Esophagus (tissue), 2 donors: ENCODE data around the gene SMC3. TPM values are rescaled to one million over a fixed set of nuclear protein-coding genes. Genes with fewer than 3 reads are reported as not detected.

Experiments used
- H3K27ac ChIP-seq, 2 donors: one replicate each; pipeline ENCODE4 v1.5.1; 2013; ENCODE audit warnings: low read depth in 2 of 2, mild to moderate bottlenecking in 2 of 2, inconsistent platforms in 1 of 2, low read length in 1 of 2, moderate library complexity in 1 of 2
- H3K27me3 ChIP-seq, 2 donors: one replicate each; pipeline ENCODE4 v1.6.1; 2013; ENCODE audit warnings: low read length in 2 of 2, control low read depth in 1 of 2, mild to moderate bottlenecking in 1 of 2; ENCODE audit not compliant: insufficient read depth in 2 of 2, control insufficient read depth in 1 of 2
- H3K36me3 ChIP-seq, 2 donors: one replicate each; pipeline ENCODE4 v1.6.1; 2013; ENCODE audit warnings: low read length in 1 of 2; ENCODE audit not compliant: control insufficient read depth in 2 of 2, insufficient read depth in 2 of 2
- H3K4me1 ChIP-seq, 2 donors: one replicate each; pipeline ENCODE4 v1.6.1; 2013; ENCODE audit warnings: low read length in 1 of 2; ENCODE audit not compliant: control insufficient read depth in 2 of 2, insufficient read depth in 2 of 2
- H3K4me3 ChIP-seq, 2 donors: one replicate each; pipeline ENCODE4 v1.5.1; 2013; ENCODE audit warnings: low read length in 2 of 2, mild to moderate bottlenecking in 2 of 2, low read depth in 1 of 2, moderate library complexity in 1 of 2
- H3K9me3 ChIP-seq, 2 donors: one replicate each; pipeline ENCODE4 v1.6.1; 2013; ENCODE audit warnings: mild to moderate bottlenecking in 2 of 2, low read depth in 1 of 2, low read length in 1 of 2, moderate library complexity in 1 of 2; ENCODE audit not compliant: control insufficient read depth in 2 of 2, insufficient read depth in 1 of 2
- WGBS, 2 donors: extraction: QIAGEN DNeasy Blood & Tissue Kit; methylation state at CpG; one replicate each; pipeline ENCODE4 v1.1.7; 2013; 5-methylcytosine and 5-hydroxymethylcytosine counted together
- polyA plus RNA-seq, 2 donors: library from polyadenylated mRNA; stranded (reverse); fragments of 200-250 nt; gene quantifications; one replicate each; pipeline ENCODE4 v1.2.3, GENCODE V29; 2013
- donor health status: healthy with polysubstance abuse.
- donor health status: Bipolar disorder and iron deficiency.

SMC3 gene
- polyA plus RNA-seq, 2 donors, result 11.3 to 18.0 TPM

GRCh38 chr10:110625951-110626855 is 58.7 kb downstream of the SMC3 start:
- Histone ChIP-seq H3K4me1 (no peaks in the 10 kb centered on the region), H3K9me3 (no peaks in the 10 kb centered on the region), H3K4me3 (no peak overlapping the region), H3K36me3 (no peaks in the 10 kb centered on the region), H3K27ac (no peak overlapping the region), H3K27me3 (no peaks in the 10 kb centered on the region)
- 79 to 82% methylated on average over 5 of the region's 5 CpGs for WGBS, 2 donors

- H3K4me3 ChIP-seq, result no peak overlapping the region
- no peaks in the 10 kb centered on the region for H3K9me3 ChIP-seq
- H3K27ac ChIP-seq, result no peak overlapping the region
- H3K4me1 ChIP-seq, result no peaks in the 10 kb centered on the region
- no peaks in the 10 kb centered on the region for H3K27me3 ChIP-seq
- H3K36me3 ChIP-seq, result no peaks in the 10 kb centered on the region
These were observed 60.7 kb downstream of the SMC3 start for GRCh38 chr10:110628161-110628560.

GRCh38 chr10:110629680-110630191 is 62.2 kb downstream of the SMC3 start:
- Histone ChIP-seq H3K27ac (no peak overlapping the region), H3K4me3 (no peak overlapping the region)
- WGBS, 2 donors, result 34 to 42% methylated on average over 3 of the region's 3 CpGs

DNA sequence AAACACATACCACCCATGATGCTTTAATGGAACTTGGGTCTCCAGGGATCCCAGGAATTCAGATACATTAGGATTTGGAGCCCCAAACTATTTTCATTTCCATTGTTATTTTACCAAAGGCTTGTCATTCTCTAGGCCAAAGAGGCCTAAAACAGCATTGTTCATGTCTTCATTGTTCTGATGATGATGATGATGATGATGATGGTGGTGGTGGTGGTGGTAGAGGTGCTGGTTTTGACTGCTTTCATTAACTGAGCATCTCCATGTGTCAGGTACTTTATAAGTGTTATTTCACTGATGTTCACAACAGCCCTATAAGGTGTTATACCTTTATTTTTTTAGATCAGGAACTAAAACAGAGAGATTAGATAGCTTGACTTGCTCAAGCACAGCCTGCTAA is 64.4 kb downstream of the SMC3 start:
- Histone ChIP-seq H3K4me3 (no peak overlapping the region), H3K9me3 (no peaks in the 10 kb centered on the region), H3K27ac (no peak overlapping the region), H3K27me3 (no peaks in the 10 kb centered on the region), H3K36me3 (no peaks in the 10 kb centered on the region), H3K4me1 (no peaks in the 10 kb centered on the region)

More at GRCh38 chr10:110629680-110630191, 62.2 kb downstream of the SMC3 start:
- H3K9me3 ChIP-seq, result no peaks in the 10 kb centered on the region
- no peaks in the 10 kb centered on the region for H3K27me3 ChIP-seq
- no peaks in the 10 kb centered on the region for H3K36me3 ChIP-seq
- no peaks in the 10 kb centered on the region for H3K4me1 ChIP-seq

- WGBS, 2 donors, result 73 to 89% methylated on average over 1 of the region's 1 CpG
- H3K27me3 ChIP-seq, result no peaks in the 10 kb centered on the region
- no peak overlapping the region for H3K4me3 ChIP-seq
- H3K36me3 ChIP-seq, result no peaks in the 10 kb centered on the region
- no peaks in the 10 kb centered on the region for H3K9me3 ChIP-seq
- H3K4me1 ChIP-seq, result no peaks in the 10 kb centered on the region
- H3K27ac ChIP-seq, result no peak overlapping the region
These were observed 65.2 kb downstream of the SMC3 start for GRCh38 chr10:110632591-110633215.

GRCh38 chr10:110634527-110635209 is 67.2 kb downstream of the SMC3 start:
- Histone ChIP-seq H3K4me3 (no peak overlapping the region), H3K36me3 (no peaks in the 10 kb centered on the region), H3K4me1 (no peaks in the 10 kb centered on the region), H3K27ac (no peak overlapping the region), H3K9me3 (no peaks in the 10 kb centered on the region), H3K27me3 (no peaks in the 10 kb centered on the region)
- WGBS, 2 donors, result 30 to 58% methylated on average over 9 of the region's 9 CpGs

DNA sequence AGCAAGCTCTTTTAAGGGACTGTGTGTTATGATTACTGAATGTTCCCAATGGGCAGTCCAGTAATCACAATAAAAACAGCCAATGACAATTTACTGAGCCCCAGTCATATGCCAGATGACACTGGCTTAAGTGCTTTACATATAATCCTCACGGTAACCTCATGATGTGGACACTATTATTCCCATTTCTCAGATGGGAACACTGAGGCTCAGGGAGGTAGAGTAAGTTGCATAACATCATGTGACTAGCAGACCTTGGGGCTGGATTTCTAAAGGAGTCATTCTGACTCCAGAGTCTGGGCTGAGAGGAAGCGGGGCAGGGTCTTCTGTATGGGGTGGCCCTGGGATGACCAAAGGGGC is 69.1 kb downstream of the SMC3 start:
- no peaks in the 10 kb centered on the region for H3K36me3 ChIP-seq
- no peak overlapping the region for H3K4me3 ChIP-seq
- H3K27me3 ChIP-seq, result no peaks in the 10 kb centered on the region
- WGBS, 2 donors, result 95 to 100% methylated on average over 2 of the region's 2 CpGs
- H3K27ac ChIP-seq, result no peak overlapping the region
- H3K4me1 ChIP-seq, result no peaks in the 10 kb centered on the region
- H3K9me3 ChIP-seq, result no peaks in the 10 kb centered on the region

DNA sequence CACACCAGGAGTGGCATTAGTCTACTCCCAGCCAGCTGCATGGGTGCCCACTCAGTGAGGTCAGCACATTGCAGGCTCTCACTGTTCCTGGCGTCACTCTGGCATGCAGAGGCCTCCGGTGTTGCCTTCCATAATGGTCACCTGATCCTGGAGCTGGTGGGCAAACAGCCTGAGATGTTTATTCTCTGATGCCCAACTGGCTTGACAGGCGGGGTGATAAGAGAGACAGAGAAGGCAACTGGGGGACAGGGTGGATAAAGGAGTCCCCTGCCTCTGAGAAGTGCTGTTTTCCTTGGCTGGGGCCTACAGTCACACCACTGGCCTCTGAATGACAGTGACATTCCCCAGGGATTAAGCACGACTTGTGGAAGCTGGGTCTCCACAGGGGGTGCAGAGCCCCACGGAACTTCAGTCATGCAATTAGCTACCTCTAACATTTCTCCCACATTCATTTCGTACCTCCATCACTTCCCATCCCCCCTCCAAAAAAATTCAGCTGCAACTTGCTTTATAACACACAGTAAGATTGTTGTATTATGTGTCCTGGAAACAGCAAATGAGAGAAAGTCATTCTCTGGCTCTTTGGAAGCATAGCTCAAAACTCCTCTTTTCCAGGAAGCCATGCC is 69.5 kb downstream of the SMC3 start:
- no peak overlapping the region for H3K27ac ChIP-seq
- H3K36me3 ChIP-seq, result no peaks in the 10 kb centered on the region
- no peaks in the 10 kb centered on the region for H3K4me1 ChIP-seq
- no peaks in the 10 kb centered on the region for H3K27me3 ChIP-seq
- no peak overlapping the region for H3K4me3 ChIP-seq
- no peaks in the 10 kb centered on the region for H3K9me3 ChIP-seq
- WGBS, 2 donors, result 51 to 67% methylated on average over 6 of the region's 6 CpGs

GRCh38 chr10:110637558-110638053 is 70.1 kb downstream of the SMC3 start:
- no peak overlapping the region for H3K27ac ChIP-seq
- H3K9me3 ChIP-seq, result no peaks in the 10 kb centered on the region
- no peak overlapping the region for H3K4me3 ChIP-seq
- WGBS, 2 donors, result 55 to 56% methylated on average over 10 of the region's 10 CpGs
- no peaks in the 10 kb centered on the region for H3K4me1 ChIP-seq
- H3K36me3 ChIP-seq, result no peaks in the 10 kb centered on the region
- H3K27me3 ChIP-seq, result no peaks in the 10 kb centered on the region
